Neural cell (in vitro differentiated cells): ENCODE data around the gene CSGALNACT2.

Source experiments
- CTCF ChIP-seq: fragments of 450-650 bp; IDR thresholded peaks from 2 replicates; pipeline ENCODE4 v1.5.1; 2014; ENCODE audit warnings: antibody characterized with exemption, mild to moderate bottlenecking, moderate library complexity; ENCODE audit not compliant: poor library complexity, severe bottlenecking
- EP300 ChIP-seq: fragments of 450-650 bp; conservative IDR thresholded peaks from 2 replicates; pipeline ENCODE4 v1.6.1; 2014; ENCODE audit warnings: antibody characterized with exemption, mild to moderate bottlenecking, moderate library complexity; ENCODE audit not compliant: poor library complexity, severe bottlenecking
- EZH2 ChIP-seq: fragments of 200-600, 300-800 bp; shearing (Covaris generic), sonication (generic); IDR thresholded peaks from 2 replicates; pipeline ENCODE4 v1.6.1; 2014; ENCODE audit warnings: antibody characterized with exemption, low read length, borderline replicate concordance, mild to moderate bottlenecking; ENCODE audit not compliant: insufficient read depth, poor library complexity, severe bottlenecking
- MXI1 ChIP-seq: fragments of 450-650 bp; conservative IDR thresholded peaks from 2 replicates; pipeline ENCODE4 v1.6.1; 2014; ENCODE audit warnings: antibody characterized with exemption, mild to moderate bottlenecking; ENCODE audit not compliant: poor library complexity, severe bottlenecking
- POLR2AphosphoS5 ChIP-seq: IDR thresholded peaks from 2 replicates; pipeline ENCODE4 v1.6.1; 2012
- RAD21 ChIP-seq: fragments of 450-650 bp; conservative IDR thresholded peaks from 2 replicates; pipeline ENCODE4 v1.6.1; 2014; ENCODE audit warnings: antibody characterized with exemption, mild to moderate bottlenecking, moderate library complexity
- REST ChIP-seq: IDR thresholded peaks from 2 replicates; pipeline ENCODE4 v1.6.1; 2012; ENCODE audit warnings: borderline replicate concordance
- SMC3 ChIP-seq: fragments of 450-650 bp; conservative IDR thresholded peaks from 2 replicates; pipeline ENCODE4 v1.6.1; 2014; ENCODE audit warnings: antibody characterized with exemption, mild to moderate bottlenecking, moderate library complexity; ENCODE audit not compliant: poor library complexity
- TAF1 ChIP-seq: IDR thresholded peaks from 2 replicates; pipeline ENCODE4 v1.6.1; 2012; ENCODE audit warnings: low read depth

GRCh38 chr10:43112608-43112961 lies 25.7 kb upstream of the CSGALNACT2 start:
- no peak for TF ChIP-seq CTCF
- TF ChIP-seq EP300: no peak
- no peak for TF ChIP-seq EZH2
- no peak for TF ChIP-seq TAF1
- no peak for TF ChIP-seq REST
- no peak for TF ChIP-seq POLR2AphosphoS5
- TF ChIP-seq SMC3: no peak
- TF ChIP-seq RAD21: no peak
- TF ChIP-seq MXI1: no peak
